ENCODE data around the gene STK25. TPM values are rescaled to one million over a fixed set of nuclear protein-coding genes. Genes with fewer than 3 reads are reported as not detected.

STK25 gene
- total RNA-seq, 4 donors from 2014 or later = 236 to 364 (median 266) TPM

GRCh38 chr2:241539616-241540374 is 31.4 kb upstream of the STK25 start:
- Histone ChIP-seq H3K36me3 (no peaks in the 10 kb centered on the region), H3K9me3 (no peaks in the 10 kb centered on the region), H3K27me3 (no peaks in the 10 kb centered on the region), H3K4me3 (replicated peaks in 1 of 3) (no peak overlapping the region), H3K27ac (peak overlapping the region in 2 of 3 donors; percentile 4 to 32), H3K4me1 (peaks cover 14 to 33% of the 10 kb centered on the region in 2 donors)
- 89 to 96% methylated on average over 7 to 8 of the region's 11 CpGs for WGBS, 2 donors
- intact Hi-C loops (cut with DNase I) = no loop called here
- no peak for DNase-seq
- no peak for TF ChIP-seq CTCF (IDR thresholded peaks at IDR 0.05)
- TF ChIP-seq POLR2A (IDR thresholded peaks at IDR 0.05) = no peak

GRCh38 chr2:241538838-241539615 is 30.6 kb upstream of the STK25 start:
- H3K27me3 ChIP-seq = no peaks in the 10 kb centered on the region
- H3K9me3 ChIP-seq = no peaks in the 10 kb centered on the region
- H3K4me1 ChIP-seq = peaks cover 14 to 33% of the 10 kb centered on the region in 2 donors
- peak; percentile 50 to 52 for DNase-seq
- WGBS, 2 donors = 55 to 56% methylated on average over 15 of the region's 15 CpGs
- peak overlapping the region in 2 of 3 donors; percentile 4 to 32 for H3K27ac ChIP-seq
- no peaks in the 10 kb centered on the region for H3K36me3 ChIP-seq
- intact Hi-C loops (cut with DNase I) = no loop called here
- no peak overlapping the region for H3K4me3 ChIP-seq (replicated peaks in 1 of 3)
- TF ChIP-seq POLR2A (IDR thresholded peaks at IDR 0.05) (no peak), CTCF (IDR thresholded peaks at IDR 0.05) (no peak)

- 69 to 75% methylated on average over 10 to 13 of the region's 13 CpGs for WGBS, 2 donors
- TF ChIP-seq POLR2A (IDR thresholded peaks at IDR 0.05) (no peak), CTCF (IDR thresholded peaks at IDR 0.05) (no peak)
- no peak overlapping the region for H3K4me3 ChIP-seq (replicated peaks in 1 of 3)
- no peak for DNase-seq
- peaks cover 7 to 17% of the 10 kb centered on the region in 2 donors for H3K4me1 ChIP-seq
- no peaks in the 10 kb centered on the region for H3K36me3 ChIP-seq
- no peaks in the 10 kb centered on the region for H3K9me3 ChIP-seq
- intact Hi-C loops (cut with DNase I) = no loop called here
- no peaks in the 10 kb centered on the region for H3K27me3 ChIP-seq
- H3K27ac ChIP-seq = no peak overlapping the region
Observed at GRCh38 chr2:241535871-241536655, 27.7 kb upstream of the STK25 start.

GRCh38 chr2:241534701-241535375 is 26.5 kb upstream of the STK25 start:
- H3K27me3 ChIP-seq = no peaks in the 10 kb centered on the region
- 73% methylated on average over 14 of the region's 17 CpGs for WGBS, 2 donors
- no peaks in the 10 kb centered on the region for H3K9me3 ChIP-seq
- no peaks in the 10 kb centered on the region for H3K36me3 ChIP-seq
- no peak overlapping the region for H3K27ac ChIP-seq
- TF ChIP-seq CTCF (IDR thresholded peaks at IDR 0.05) (no peak), POLR2A (IDR thresholded peaks at IDR 0.05) (no peak)
- H3K4me1 ChIP-seq = peaks cover 0 to 5% of the 10 kb centered on the region in 2 donors
- H3K4me3 ChIP-seq (replicated peaks in 1 of 3) = no peak overlapping the region
- intact Hi-C loops (cut with DNase I) = no loop called here
- no peak for DNase-seq
